HG02943 (cell line): ENCODE data around the gene THBD.

ENCODE experiments used
- ATAC-seq: cut with Tn5 transposase; IDR thresholded peaks from one replicate; pipeline ENCODE4 v1.9.1; 2021; ENCODE audit warnings: mild to moderate bottlenecking, low read depth, moderate library complexity; ENCODE audit not compliant: unreplicated experiment

The THBD gene

GRCh38 chr20:23084845-23085365 is 35.4 kb upstream of the THBD start:
- ATAC-seq, result no peak

- ATAC-seq, result no peak
These were observed 34.9 kb upstream of the THBD start for GRCh38 chr20:23084282-23084844.

GRCh38 chr20:23083553-23084220 is 34.2 kb upstream of the THBD start:
- ATAC-seq, result no peak

GRCh38 chr20:23082846-23083552 is 33.5 kb upstream of the THBD start:
- ATAC-seq, result no peak

GRCh38 chr20:23081263-23081819 is 31.9 kb upstream of the THBD start:
- ATAC-seq, result no peak

- no peak for ATAC-seq
These were observed 31.0 kb upstream of the THBD start for GRCh38 chr20:23080521-23080920.

GRCh38 chr20:23079926-23080325 is 30.5 kb upstream of the THBD start:
- no peak for ATAC-seq

GRCh38 chr20:23079016-23079351 is 29.5 kb upstream of the THBD start:
- no peak for ATAC-seq

GRCh38 chr20:23078351-23079015 is 29.0 kb upstream of the THBD start:
- no peak for ATAC-seq

GRCh38 chr20:23077277-23077676 is 27.8 kb upstream of the THBD start:
- no peak for ATAC-seq

- no peak for ATAC-seq
These were observed 24.6 kb upstream of the THBD start for GRCh38 chr20:23074052-23074451.

GRCh38 chr20:23072892-23073586 is 23.6 kb upstream of the THBD start:
- no peak for ATAC-seq

- ATAC-seq, result no peak
These were observed 22.5 kb upstream of the THBD start for GRCh38 chr20:23071996-23072395.

- no peak for ATAC-seq
These were observed 21.9 kb upstream of the THBD start for GRCh38 chr20:23071398-23071797.

- ATAC-seq, result no peak
These were observed 19.6 kb upstream of the THBD start for GRCh38 chr20:23069108-23069507.

- ATAC-seq, result no peak
These were observed 18.8 kb upstream of the THBD start for GRCh38 chr20:23068283-23068682.

GRCh38 chr20:23066772-23067171 is 17.3 kb upstream of the THBD start:
- ATAC-seq, result no peak

- ATAC-seq, result no peak
These were observed 16.1 kb upstream of the THBD start for GRCh38 chr20:23065266-23066201.

GRCh38 chr20:23063581-23063980 is 14.1 kb upstream of the THBD start:
- ATAC-seq, result no peak
